Measurements from ENCODE around the gene TEX44.

GRCh38 chr2:231604101-231604684, 11.5 kb downstream of the TEX44 start:
- peak in 1 of 4 experiments; percentile 25 for TF ChIP-seq CTCF (IDR thresholded peaks at IDR 0.05)
- peak in 1 of 2 donors; percentile 96 for TF ChIP-seq POLR2A (IDR thresholded peaks at IDR 0.05)
